K562 (cell line): Measurements from ENCODE around the gene PACS2. TPM values are rescaled to one million over a fixed set of nuclear protein-coding genes. Genes with fewer than 3 reads are reported as not detected.

Experiments used
- ATAC-seq: fragments of 200-7000 bp; cut with Tn5 transposase; 3 replicates; pipeline ENCODE4 v1.9.1; 2020; ENCODE audit warnings: moderate library complexity
- BruUV-seq: library from RNA; stranded (reverse); fragments of 400-500 nt; replicated peaks from 2 replicates; lab custom pipeline; 2021; lab: Mats Ljungman, UMichigan
- CTCF ChIA-PET: fragments of 300-600 bp; formaldehyde crosslinking; extraction: SDS; loops from one replicate; lab custom pipeline; 2021; ENCODE audit warnings: low intra/inter-chr PET ratio; lab: Yijun Ruan, JAX
- POLR2A ChIA-PET: fragments of 300-600, 350-650 bp; sonication (Branson Sonifier 250); formaldehyde crosslinking; extraction: SDS; loops from one replicate; lab custom pipeline; 2021; ENCODE audit warnings: antibody characterized with exemption, inconsistent platforms; lab: Yijun Ruan, JAX
- DNase-seq, 4 experiments: peaks; one replicate each; pipeline versions ENCODE4 v3.0.0 to v3.0.0-alpha.2; 2011 to 2018; ENCODE audit warnings: low spot score in 3 of 4, mixed read lengths in 3 of 4; ENCODE audit errors: extremely low read depth in 1 of 4
- FAIRE-seq: peaks from 2 replicates; lab custom pipeline; 2011; peaks lifted over from hg19 to GRCh38; lab: Jason Lieb, UNC
- H2AFZ ChIP-seq: 2 replicates; pipeline ENCODE4 v1.6.0; 2011; ENCODE audit warnings: low read depth, low read length, control low read depth, inconsistent platforms
- H3K27ac ChIP-seq: fragments of 200-600 bp; 3 replicates; pipeline ENCODE4 v1.8.0; 2011; ENCODE audit warnings: low read depth, mild to moderate bottlenecking, control low read depth, inconsistent platforms, low read length, moderate library complexity, mixed read lengths; ENCODE audit errors: extremely low read depth
- H3K27me3 ChIP-seq, 2 experiments: fragments of 300-600 bp in 1 of 2; 2 replicates in 1 of 2; 3 replicates in 1 of 2; pipeline versions ENCODE4 v1.6.0 to v1.8.0; 2011; ENCODE audit warnings: inconsistent platforms in 2 of 2, low read length in 2 of 2, mild to moderate bottlenecking in 1 of 2, mixed read lengths in 1 of 2, moderate library complexity in 1 of 2; ENCODE audit not compliant: control insufficient read depth in 2 of 2, insufficient read depth in 2 of 2
- H3K36me3 ChIP-seq: fragments of 300-600 bp; 3 replicates; pipeline ENCODE4 v1.8.0; 2011; ENCODE audit warnings: mild to moderate bottlenecking, low read length, inconsistent platforms; ENCODE audit not compliant: control insufficient read depth, insufficient read depth
- H3K4me1 ChIP-seq, 2 experiments: fragments of 200-600 bp in 1 of 2; replicated peaks in 1 of 2; 2 replicates in 1 of 2; 3 replicates in 1 of 2; pipeline versions ENCODE4 v1.5.1 to v1.8.0; 2011; ENCODE audit warnings: inconsistent platforms in 2 of 2, low read length in 2 of 2, mild to moderate bottlenecking in 1 of 2, mixed read lengths in 1 of 2, moderate library complexity in 1 of 2; ENCODE audit not compliant: control insufficient read depth in 2 of 2, insufficient read depth in 2 of 2
- H3K4me2 ChIP-seq: 2 replicates; pipeline ENCODE4 v1.6.1; 2011; ENCODE audit warnings: low read length, control low read depth, inconsistent platforms, mixed read lengths; ENCODE audit not compliant: insufficient read depth
- H3K4me3 ChIP-seq: fragments of 200-600 bp; sonication (generic), shearing (Covaris generic); 2 replicates; pipeline ENCODE4 v1.5.1; 2016; ENCODE audit warnings: control low read depth, inconsistent platforms
- H3K79me2 ChIP-seq: fragments of 200-600 bp; 3 replicates; pipeline ENCODE4 v1.8.0; 2011; ENCODE audit warnings: low read length, inconsistent platforms; ENCODE audit not compliant: control insufficient read depth, insufficient read depth
- H3K9ac ChIP-seq, 2 experiments: 2 replicates each; pipeline versions ENCODE4 v1.6.0 to v1.6.1; 2011; ENCODE audit warnings: low read depth in 2 of 2, low read length in 2 of 2, control low read depth in 1 of 2, inconsistent platforms in 1 of 2, mild to moderate bottlenecking in 1 of 2, mixed read lengths in 1 of 2; ENCODE audit not compliant: insufficient read depth in 1 of 2
- H3K9me1 ChIP-seq: one replicate; pipeline ENCODE4 v1.6.0; 2011; ENCODE audit warnings: inconsistent platforms, mild to moderate bottlenecking, low read length, moderate library complexity; ENCODE audit not compliant: control insufficient read depth, insufficient read depth
- H3K9me3 ChIP-seq: replicated peaks from 2 replicates; pipeline ENCODE4 v1.5.1; 2011; ENCODE audit warnings: low read depth, low read length, inconsistent platforms; ENCODE audit not compliant: control insufficient read depth, insufficient read depth
- H4K20me1 ChIP-seq: replicated peaks from 2 replicates; pipeline ENCODE4 v1.6.1; 2011; ENCODE audit warnings: low read length, inconsistent platforms, mixed read lengths; ENCODE audit not compliant: control insufficient read depth, insufficient read depth
- ATF3 ChIP-seq, 2 experiments: fragments of 450-650 bp in 1 of 2; sonication (generic) in 1 of 2; formaldehyde crosslinking in 1 of 2; IDR thresholded peaks in 1 of 2; conservative IDR thresholded peaks in 1 of 2; 2 replicates each; pipeline versions ENCODE4 v1.6.1 to v1.8.1; 2016 to 2023; ENCODE audit warnings: mild to moderate bottlenecking in 2 of 2, moderate library complexity in 2 of 2, inconsistent platforms in 1 of 2, missing genetic modification reagents in 1 of 2
- DEAF1 ChIP-seq: fragments of 450-650 bp; formaldehyde crosslinking; IDR thresholded peaks from 2 replicates; pipeline ENCODE4 v1.4.0; 2020; ENCODE audit warnings: mild to moderate bottlenecking, moderate library complexity
- WGBS: fragments of 100-300 bp; shearing (Covaris generic); methylation state at CpG from one replicate; pipeline ENCODE4 v1.1.6; 2016; ENCODE audit warnings: low coverage, mixed read lengths; ENCODE audit not compliant: insufficient coverage; ENCODE audit errors: missing lambda C conversion rate; 5-methylcytosine and 5-hydroxymethylcytosine counted together
- in situ Hi-C: fragments of 300-500 bp; cut with MboI; formaldehyde crosslinking; loops from 4 replicates; pipeline ENCODE4 v1.15.0; 2018; ENCODE audit warnings: inconsistent platforms, mixed read lengths
- intact Hi-C: fragments of 100-400 bp; cut with micrococcal nuclease; formaldehyde crosslinking; loops from 2 replicates; pipeline ENCODE4 v1.14.2; 2022
- polyA plus RNA-seq, 8 experiments: library from polyadenylated mRNA; depleted of rRNA in 4 of 8; stranded (reverse) in 5 of 8; unstranded in 3 of 8; fragments of >200 nt; fragmentation: Nextera tagmentation in 2 of 8; fragmentation: Illumina TruSeq in 1 of 8; extraction: Ambion mirVana in 2 of 8; extraction: Trizol in 1 of 8; gene quantifications; 2 replicates each; pipeline versions ENCODE4 v1.2.1 to v1.2.3, GENCODE V29; 2011 to 2014; ENCODE audit warnings: inconsistent platforms in 1 of 8, missing spikeins in 1 of 8
- total RNA-seq, 7 experiments: library from RNA; depleted of rRNA in 6 of 7; stranded (reverse); fragments of >200 nt in 6 of 7; fragmentation: Illumina TruSeq in 2 of 7; extraction: Trizol in 2 of 7; gene quantifications; 2 replicates each; pipeline versions ENCODE4 v1.2.1 to v1.2.3, GENCODE V29; 2011 to 2021; ENCODE audit warnings: low replicate concordance in 1 of 7
- TF ChIP-seq, protein P1 (sequence below): sonication (generic); formaldehyde crosslinking; IDR thresholded peaks from 2 replicates; pipeline ENCODE4 v1.8.0; 2022; ENCODE audit warnings: missing genetic modification reagents, mild to moderate bottlenecking, moderate library complexity, borderline replicate concordance
- TF ChIP-seq, protein P2 (sequence below), 2 experiments: fragments of 450-650 bp; formaldehyde crosslinking in 1 of 2; IDR thresholded peaks; 2 replicates each; pipeline versions ENCODE4 v1.4.0 to v1.6.1; 2014 to 2020; ENCODE audit warnings: mild to moderate bottlenecking in 2 of 2, borderline replicate concordance in 1 of 2, low read depth in 1 of 2

PACS2 gene
- total and polyA plus RNA-seq, 9 of the 15 experiments (the other 6 are each of a cell fraction or from before 2014, with no cell fraction given), result 0.11 to 20.8 (median 9.9) TPM

DNA sequence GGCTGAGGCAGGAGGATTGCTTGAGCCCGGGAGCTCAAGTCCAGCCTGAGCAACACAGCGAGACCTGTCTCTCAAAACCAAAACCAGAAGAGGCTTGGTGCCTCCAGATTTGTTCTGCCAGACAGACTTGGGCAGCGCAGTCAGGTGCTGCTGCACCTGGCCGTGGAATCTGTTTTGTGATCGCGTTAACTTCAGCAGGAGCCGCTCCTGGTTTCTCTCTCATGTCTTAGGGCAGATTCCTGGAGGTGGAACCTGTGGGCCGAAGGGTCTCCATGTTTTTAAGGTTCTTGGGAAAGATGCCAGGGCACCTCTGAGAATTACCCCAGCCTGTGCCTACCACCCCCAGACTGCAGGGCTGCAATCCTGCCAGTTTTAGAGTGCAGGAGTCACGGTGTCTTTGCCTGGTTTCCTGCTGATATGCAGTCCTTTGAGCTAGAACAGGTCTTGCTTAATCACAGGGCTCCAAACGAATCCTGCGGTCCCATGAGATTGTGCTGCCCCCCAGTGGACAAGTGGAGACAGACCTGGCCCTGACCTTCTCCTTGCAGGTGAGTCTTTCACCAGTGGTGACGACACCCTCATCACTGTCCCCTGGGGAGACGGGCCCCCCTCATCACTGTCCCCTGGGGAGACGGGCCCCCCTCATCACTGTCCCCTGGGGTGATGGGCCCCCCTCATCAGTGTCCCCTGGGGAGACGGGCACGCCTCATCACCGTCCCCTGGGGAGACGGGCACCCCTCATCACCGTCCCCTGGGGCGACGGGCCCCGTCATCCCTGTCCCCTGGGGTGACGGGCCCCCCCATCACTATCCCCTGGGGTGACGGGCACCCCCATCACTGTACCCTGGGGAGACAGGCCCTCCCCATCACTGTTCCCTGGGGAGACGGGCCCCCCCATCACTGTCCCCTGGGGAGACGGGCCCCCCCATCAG is 37.6 kb downstream of the PACS2 start:
- H3K27ac ChIP-seq, result no peak overlapping the region
- TF ChIP-seq, protein P1, sequence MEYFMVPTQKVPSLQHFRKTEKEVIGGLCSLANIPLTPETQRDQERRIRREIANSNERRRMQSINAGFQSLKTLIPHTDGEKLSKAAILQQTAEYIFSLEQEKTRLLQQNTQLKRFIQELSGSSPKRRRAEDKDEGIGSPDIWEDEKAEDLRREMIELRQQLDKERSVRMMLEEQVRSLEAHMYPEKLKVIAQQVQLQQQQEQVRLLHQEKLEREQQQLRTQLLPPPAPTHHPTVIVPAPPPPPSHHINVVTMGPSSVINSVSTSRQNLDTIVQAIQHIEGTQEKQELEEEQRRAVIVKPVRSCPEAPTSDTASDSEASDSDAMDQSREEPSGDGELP (CRISPR knock-in tag), result peak; percentile 24; the same call in 1 of the 2 replicates
- TF ChIP-seq DEAF1 (CRISPR knock-in tag) (peak; percentile 66), ATF3 (IDR thresholded peaks at IDR 0.05) (peak; percentile 64), ATF3 (CRISPR knock-in tag; conservative IDR thresholded peaks at IDR 0.05) (no peak)
- TF ChIP-seq, protein P2, sequence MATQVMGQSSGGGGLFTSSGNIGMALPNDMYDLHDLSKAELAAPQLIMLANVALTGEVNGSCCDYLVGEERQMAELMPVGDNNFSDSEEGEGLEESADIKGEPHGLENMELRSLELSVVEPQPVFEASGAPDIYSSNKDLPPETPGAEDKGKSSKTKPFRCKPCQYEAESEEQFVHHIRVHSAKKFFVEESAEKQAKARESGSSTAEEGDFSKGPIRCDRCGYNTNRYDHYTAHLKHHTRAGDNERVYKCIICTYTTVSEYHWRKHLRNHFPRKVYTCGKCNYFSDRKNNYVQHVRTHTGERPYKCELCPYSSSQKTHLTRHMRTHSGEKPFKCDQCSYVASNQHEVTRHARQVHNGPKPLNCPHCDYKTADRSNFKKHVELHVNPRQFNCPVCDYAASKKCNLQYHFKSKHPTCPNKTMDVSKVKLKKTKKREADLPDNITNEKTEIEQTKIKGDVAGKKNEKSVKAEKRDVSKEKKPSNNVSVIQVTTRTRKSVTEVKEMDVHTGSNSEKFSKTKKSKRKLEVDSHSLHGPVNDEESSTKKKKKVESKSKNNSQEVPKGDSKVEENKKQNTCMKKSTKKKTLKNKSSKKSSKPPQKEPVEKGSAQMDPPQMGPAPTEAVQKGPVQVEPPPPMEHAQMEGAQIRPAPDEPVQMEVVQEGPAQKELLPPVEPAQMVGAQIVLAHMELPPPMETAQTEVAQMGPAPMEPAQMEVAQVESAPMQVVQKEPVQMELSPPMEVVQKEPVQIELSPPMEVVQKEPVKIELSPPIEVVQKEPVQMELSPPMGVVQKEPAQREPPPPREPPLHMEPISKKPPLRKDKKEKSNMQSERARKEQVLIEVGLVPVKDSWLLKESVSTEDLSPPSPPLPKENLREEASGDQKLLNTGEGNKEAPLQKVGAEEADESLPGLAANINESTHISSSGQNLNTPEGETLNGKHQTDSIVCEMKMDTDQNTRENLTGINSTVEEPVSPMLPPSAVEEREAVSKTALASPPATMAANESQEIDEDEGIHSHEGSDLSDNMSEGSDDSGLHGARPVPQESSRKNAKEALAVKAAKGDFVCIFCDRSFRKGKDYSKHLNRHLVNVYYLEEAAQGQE (IDR thresholded peaks at IDR 0.05; ENCODE audit: borderline replicate concordance), result peak; percentile 74; the same call in 1 of the 2 replicates
- TF ChIP-seq, protein P2 (CRISPR knock-in tag; IDR thresholded peaks at IDR 0.05; ENCODE audit: low read depth), result no peak

More for the DNA sequence above, 37.6 kb downstream of the PACS2 start:
- Histone ChIP-seq H2AFZ (no peak overlapping the region), H3K36me3 (no peaks in the 10 kb centered on the region), H3K27me3 (no peaks in the 10 kb centered on the region), H3K4me2 (no peak overlapping the region), H3K9me3 (no peaks in the 10 kb centered on the region), H3K79me2 (no peaks in the 10 kb centered on the region), H3K4me1 (peaks cover 3 to 42% of the 10 kb centered on the region in 2 experiments; a peak in 4 of 5 replicates), H4K20me1 (0 out of 2 replicates have a peak, but pooled peaks cover 3% of the 10 kb centered on the region), H3K9me1 (no peaks in the 10 kb centered on the region), H3K4me3 (no peak overlapping the region), H3K9ac (0 out of 4 replicates have a peak overlapping the region, but pooled peaks of 1 of the 2 experiments have one; percentile 36)
- intact Hi-C loops, result loop anchor here (1.0 kb wide), 1 partner anchor 145 kb away; no protein-coding TSS in a partner anchor
- ChIA-PET POLR2A (interaction anchor here (0.6 to 1.1 kb wide), 4 partner anchors 10 to 186 kb away, joined by 3 to 5 read pairs (median 3); no protein-coding TSS in a partner anchor), CTCF (interaction anchor here (0.6 to 1.8 kb wide), 5 partner anchors 149 to 376 kb away, joined by 3 to 15 read pairs (median 3); no protein-coding TSS in a partner anchor)
- 52% methylated on average over 10 of the region's 26 CpGs for WGBS
- in situ Hi-C loops, result loop anchor here (10.0 kb wide), 1 partner anchor 257 kb away; no protein-coding TSS in a partner anchor
- BruUV-seq, result no TSS peak
- ATAC-seq (peak; percentile 99), FAIRE-seq (peak; percentile 97), DNase-seq (peak; percentile 75 to 86 (median 80))
